ENCODE results near the gene ETV4. TPM values are rescaled to one million over a fixed set of nuclear protein-coding genes. Genes with fewer than 3 reads are reported as not detected.

Gene ETV4
- total RNA-seq, 1 experiment from 2014 or later, result 195 TPM

- Mint-ChIP-seq H3K4me3 (no peak overlapping the region), H3K4me1 (peaks cover 12% of the 10 kb centered on the region), H3K9me3 (0 out of 2 replicates have a peak, but pooled peaks cover 3% of the 10 kb centered on the region), H3K27ac (no peak overlapping the region), H3K27me3 (ENCODE audit: low read depth) (no peaks in the 10 kb centered on the region), H3K36me3 (no peaks in the 10 kb centered on the region)
- DNase-seq (ENCODE audit: low spot score), result no peak
- ATAC-seq, result no peak
- POLR2A ChIA-PET, result no interaction called here
- CTCF ChIA-PET, result interaction anchor here (0.6 kb wide), 1 partner anchor 187 kb away, joined by 3 read pairs; no protein-coding TSS in a partner anchor
- no peak for TF ChIP-seq SMAD4 (CRISPR knock-in tag; IDR thresholded peaks at IDR 0.05)
- TF ChIP-seq GRHL2 (CRISPR knock-in tag; IDR thresholded peaks at IDR 0.05; ENCODE audit: insufficient replicate concordance, severe bottlenecking), result no peak
- TF ChIP-seq ZMAT4 (CRISPR knock-in tag; IDR thresholded peaks at IDR 0.05), result no peak
- TF ChIP-seq GTF2I (CRISPR knock-in tag; conservative IDR thresholded peaks at IDR 0.05), result no peak
- no peak for TF ChIP-seq TCF7 (CRISPR knock-in tag; IDR thresholded peaks at IDR 0.05; ENCODE audit: low read depth)
- no peak for TF ChIP-seq ZNF232 (CRISPR knock-in tag; IDR thresholded peaks at IDR 0.05)
- TF ChIP-seq ZNF263 (CRISPR knock-in tag; IDR thresholded peaks at IDR 0.05; ENCODE audit: low read depth), result no peak
- no peak for TF ChIP-seq E2F4 (CRISPR knock-in tag; IDR thresholded peaks at IDR 0.05; ENCODE audit: borderline replicate concordance, low read depth)
- no peak for TF ChIP-seq ESRRA (CRISPR knock-in tag; IDR thresholded peaks at IDR 0.05; ENCODE audit: borderline replicate concordance)
- TF ChIP-seq ZNF423 (CRISPR knock-in tag; IDR thresholded peaks at IDR 0.05), result no peak
- no peak for TF ChIP-seq ATF3 (CRISPR knock-in tag; conservative IDR thresholded peaks at IDR 0.05)
- TF ChIP-seq ZNF416 (CRISPR knock-in tag; IDR thresholded peaks at IDR 0.05), result no peak
- TF ChIP-seq OVOL2 (CRISPR knock-in tag; IDR thresholded peaks at IDR 0.05; ENCODE audit: borderline replicate concordance), result no peak
- no peak for TF ChIP-seq MAX (CRISPR knock-in tag; IDR thresholded peaks at IDR 0.05)
- TF ChIP-seq E2F5 (CRISPR knock-in tag; IDR thresholded peaks at IDR 0.05), result no peak
- TF ChIP-seq HMGXB4 (CRISPR knock-in tag; IDR thresholded peaks at IDR 0.05), result no peak
- no peak for TF ChIP-seq RORB (CRISPR knock-in tag; IDR thresholded peaks at IDR 0.05)
- TF ChIP-seq MYBL2 (CRISPR knock-in tag; IDR thresholded peaks at IDR 0.05), result no peak
- no peak for TF ChIP-seq STAT6 (CRISPR knock-in tag; conservative IDR thresholded peaks at IDR 0.05; ENCODE audit: low read depth)
- no peak for TF ChIP-seq NFATC4 (CRISPR knock-in tag; IDR thresholded peaks at IDR 0.05)
These were observed 26.3 kb upstream of the ETV4 start for GRCh38 chr17:43572368-43572980.
